Medulla oblongata (tissue), 1 donor: ENCODE measurements around the gene FBXL5.

Experiments
- DNase-seq: peaks from one replicate; pipeline ENCODE4 v3.0.0-alpha.2; 2015; ENCODE audit errors: extremely low spot score

The FBXL5 gene

GRCh38 chr4:15676039-15676438 is 20.9 kb upstream of the FBXL5 start:
- DNase-seq = no peak

- DNase-seq = no peak
Measured at GRCh38 chr4:15675356-15675755, 20.2 kb upstream of the FBXL5 start.

GRCh38 chr4:15674926-15675325 is 19.8 kb upstream of the FBXL5 start:
- DNase-seq = no peak

GRCh38 chr4:15674046-15674445 is 18.9 kb upstream of the FBXL5 start:
- DNase-seq = no peak

GRCh38 chr4:15673337-15673736 is 18.2 kb upstream of the FBXL5 start:
- DNase-seq = no peak

GRCh38 chr4:15672101-15672500 is 16.9 kb upstream of the FBXL5 start:
- no peak for DNase-seq

GRCh38 chr4:15670576-15670975 is 15.4 kb upstream of the FBXL5 start:
- no peak for DNase-seq

GRCh38 chr4:15668566-15669435 is 13.6 kb upstream of the FBXL5 start:
- DNase-seq = peak; percentile 10

- DNase-seq = no peak
Measured at GRCh38 chr4:15667006-15667405, 11.8 kb upstream of the FBXL5 start.

- no peak for DNase-seq
Measured at GRCh38 chr4:15665753-15666365, 10.7 kb upstream of the FBXL5 start.

- DNase-seq = peak; percentile 67
Measured at GRCh38 chr4:15659768-15660570, 4.8 kb upstream of the FBXL5 start.

GRCh38 chr4:15658781-15659180 is 3.6 kb upstream of the FBXL5 start:
- DNase-seq = no peak

- no peak for DNase-seq
Measured at GRCh38 chr4:15658136-15658770, 3.1 kb upstream of the FBXL5 start.

- DNase-seq = no peak
Measured at GRCh38 chr4:15657366-15657765, 2.2 kb upstream of the FBXL5 start.

GRCh38 chr4:15656038-15656470 is 897 bp upstream of the FBXL5 start:
- peak; percentile 42 for DNase-seq

- peak; percentile 68 for DNase-seq
Measured at GRCh38 chr4:15654593-15655222, 449 bp downstream of the FBXL5 start.

- DNase-seq = peak; percentile 65
Measured at GRCh38 chr4:15653864-15654592, 1.1 kb downstream of the FBXL5 start.

GRCh38 chr4:15653420-15653819 is 1.7 kb downstream of the FBXL5 start:
- DNase-seq = peak; percentile 40

GRCh38 chr4:15652841-15653240 is 2.3 kb downstream of the FBXL5 start:
- DNase-seq = no peak

- peak; percentile 26 for DNase-seq
Measured at GRCh38 chr4:15652191-15652590, 3.0 kb downstream of the FBXL5 start.

GRCh38 chr4:15651676-15652075 is 3.5 kb downstream of the FBXL5 start:
- peak; percentile 17 for DNase-seq
